GM06990 (cell line): ENCODE data around the gene SATB2.

Experiments
- DNase-seq: peaks from one replicate; pipeline ENCODE4 v3.0.0-alpha.2; 2011; ENCODE audit not compliant: insufficient read length; ENCODE audit errors: extremely low read depth
- H3K27me3 ChIP-seq: replicated peaks from 2 replicates; pipeline ENCODE4 v1.6.0; 2011; ENCODE audit warnings: low read length; ENCODE audit not compliant: control insufficient read depth, insufficient read depth
- H3K36me3 ChIP-seq: 2 replicates; pipeline ENCODE4 v1.5.1; 2011; ENCODE audit warnings: low read length; ENCODE audit not compliant: control insufficient read depth, insufficient read depth
- H3K4me3 ChIP-seq: replicated peaks from 2 replicates; pipeline ENCODE4 v1.5.1; 2011; ENCODE audit warnings: low read depth, mild to moderate bottlenecking, control low read depth, low read length
- CTCF ChIP-seq: IDR thresholded peaks from 2 replicates; pipeline ENCODE4 v1.5.1; 2011; ENCODE audit warnings: low read length, control low read depth, mild to moderate bottlenecking, inconsistent platforms; ENCODE audit not compliant: insufficient read depth, poor library complexity, severe bottlenecking

The SATB2 gene

DNA sequence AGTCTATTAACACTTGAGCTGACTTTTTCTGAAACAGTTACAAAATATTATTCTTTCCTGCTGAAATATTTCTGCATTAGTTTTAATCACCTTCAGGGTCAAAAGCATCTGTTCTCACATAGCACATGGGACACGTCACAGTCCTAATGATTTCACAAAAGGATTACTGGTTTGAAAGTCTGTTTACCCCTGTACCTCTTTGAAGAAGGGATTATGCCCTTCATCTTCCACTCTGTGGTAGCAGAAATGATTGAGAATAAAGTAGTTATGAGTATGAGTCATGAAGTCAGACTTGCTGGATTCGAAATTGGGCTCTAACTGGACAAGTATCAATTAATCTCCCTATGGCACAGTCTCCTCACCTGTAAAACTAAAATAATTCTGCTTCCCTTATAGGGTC is 121.2 kb downstream of the SATB2 start:
- Histone ChIP-seq H3K4me3 (no peak overlapping the region), H3K27me3 (no peaks in the 10 kb centered on the region), H3K36me3 (no peaks in the 10 kb centered on the region)
- TF ChIP-seq CTCF: no peak
- no peak for DNase-seq

GRCh38 chr2:199335502-199335901 is 122.2 kb downstream of the SATB2 start:
- Histone ChIP-seq H3K27me3 (no peaks in the 10 kb centered on the region), H3K36me3 (no peaks in the 10 kb centered on the region), H3K4me3 (no peak overlapping the region)
- no peak for DNase-seq
- TF ChIP-seq CTCF: no peak

GRCh38 chr2:199329466-199329865 is 128.3 kb downstream of the SATB2 start:
- no peak for TF ChIP-seq CTCF

DNA sequence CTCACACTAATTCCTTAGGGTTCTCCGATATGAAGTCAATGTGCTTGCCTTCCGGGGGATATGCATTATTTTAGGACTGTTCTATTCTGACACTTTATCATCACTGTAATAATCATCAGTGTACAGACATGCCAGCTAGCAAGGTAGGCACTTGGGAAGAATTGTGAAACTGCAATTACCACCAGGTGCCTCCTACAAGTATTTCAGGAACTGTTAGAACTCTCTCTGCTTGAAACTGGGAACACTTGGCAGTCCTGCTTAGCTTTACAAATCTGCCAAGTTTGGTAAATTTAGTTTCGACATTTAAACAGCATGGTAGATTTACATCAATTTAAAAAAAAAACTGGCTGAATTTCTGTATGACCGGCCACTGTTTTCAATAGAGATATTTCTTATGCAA is 128.7 kb downstream of the SATB2 start:
- DNase-seq: no peak
- Histone ChIP-seq H3K27me3 (no peaks in the 10 kb centered on the region), H3K4me3 (no peak overlapping the region), H3K36me3 (no peaks in the 10 kb centered on the region)
- no peak for TF ChIP-seq CTCF

More at GRCh38 chr2:199329466-199329865, 128.3 kb downstream of the SATB2 start:
- H3K27me3 ChIP-seq: no peaks in the 10 kb centered on the region
- no peak for DNase-seq
- H3K4me3 ChIP-seq: no peak overlapping the region
- no peaks in the 10 kb centered on the region for H3K36me3 ChIP-seq

- DNase-seq: no peak
- TF ChIP-seq CTCF: no peak
- H3K27me3 ChIP-seq: no peaks in the 10 kb centered on the region
- H3K36me3 ChIP-seq: no peaks in the 10 kb centered on the region
- H3K4me3 ChIP-seq: no peak overlapping the region
These were observed 131.9 kb downstream of the SATB2 start for GRCh38 chr2:199325881-199326280.

DNA sequence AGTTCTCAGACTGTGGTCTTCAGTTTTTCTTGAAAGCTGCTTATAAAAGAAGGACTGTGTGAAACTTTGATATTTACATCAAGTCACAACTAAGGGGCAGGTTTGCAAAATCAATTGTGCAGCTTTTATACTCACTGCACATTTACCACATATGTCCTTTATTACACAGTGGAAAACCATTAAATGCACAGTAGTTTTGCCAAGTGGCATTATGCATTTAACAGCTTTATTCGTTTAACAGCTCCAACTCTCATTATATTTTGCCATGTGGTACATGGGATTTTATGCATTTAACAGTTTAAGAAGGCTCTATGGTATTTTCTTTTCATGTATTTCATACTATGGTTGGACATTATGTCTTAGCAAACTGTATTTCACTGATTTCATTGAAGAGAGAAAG is 135.6 kb downstream of the SATB2 start:
- DNase-seq: no peak
- no peaks in the 10 kb centered on the region for H3K27me3 ChIP-seq
- TF ChIP-seq CTCF: no peak
- H3K4me3 ChIP-seq: no peak overlapping the region
- no peaks in the 10 kb centered on the region for H3K36me3 ChIP-seq
